Measurements from ENCODE around the gene GGTLC1.

Gene GGTLC1

DNA sequence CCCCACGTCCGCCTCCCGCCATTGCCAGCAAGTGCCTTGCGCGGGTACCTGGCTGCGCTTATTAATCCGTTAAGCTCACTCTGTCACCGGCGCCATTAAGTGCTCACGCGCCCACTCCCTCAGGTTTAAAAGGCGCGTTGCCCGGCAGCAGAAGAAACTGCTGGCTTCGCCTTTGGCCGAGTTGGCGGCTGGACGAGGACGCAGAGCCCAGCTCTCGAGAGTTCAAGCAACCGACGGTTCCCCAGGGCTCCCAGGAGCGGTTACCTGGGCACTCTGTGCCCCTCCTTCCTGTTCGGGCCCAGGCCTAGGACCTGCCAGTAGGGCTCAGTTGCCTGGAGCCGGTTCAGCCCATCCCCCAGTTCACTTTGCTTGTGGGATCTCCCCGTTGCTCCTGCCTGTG lies at the start of gene GGTLC1:
GGTLC1 (minus strand) TSS at position 219 of the 400 bp plus-strand sequence. CDS start 2,168 bp downstream, outside the sequence.
- Histone ChIP-seq H3K9me3 (ENCODE audit: insufficient read depth, low read depth, low read length) (no peaks in the 10 kb centered on the region), H3K27me3 (ENCODE audit: insufficient read depth, low read length) (no peaks in the 10 kb centered on the region), H3K4me1 (ENCODE audit: insufficient read depth, low read length) (no peaks in the 10 kb centered on the region), H3K36me3 (ENCODE audit: insufficient read depth, low read depth, low read length) (no peaks in the 10 kb centered on the region), H3K9ac (ENCODE audit: low read depth, low read length) (no peak within 1 kb of the TSS), H3K4me3 (ENCODE audit: low read length) (no peak within 1 kb of the TSS), H3K27ac (ENCODE audit: low read length) (no peak within 1 kb of the TSS)

DNA sequence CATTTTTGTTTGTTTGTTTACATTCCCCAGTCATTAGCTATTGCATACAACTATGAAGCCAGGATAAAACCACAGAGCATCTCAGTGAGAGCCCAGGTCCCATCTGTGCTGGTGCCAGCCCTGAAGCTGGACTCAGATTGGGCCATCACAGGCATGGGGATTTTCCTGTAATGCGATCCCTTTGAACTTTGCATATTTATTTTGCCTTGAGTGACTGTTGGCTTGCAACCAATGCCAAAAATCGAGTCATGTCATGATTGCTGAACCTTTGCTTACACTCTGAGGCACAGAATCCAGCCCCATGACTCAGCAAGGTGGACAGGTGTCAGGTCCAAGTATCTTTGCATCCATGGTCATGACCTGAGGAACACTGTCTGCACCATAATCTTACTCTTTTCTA lies 46.2 kb upstream of the GGTLC1 start:
- H3K27ac ChIP-seq (ENCODE audit: low read length): no peak overlapping the region

DNA sequence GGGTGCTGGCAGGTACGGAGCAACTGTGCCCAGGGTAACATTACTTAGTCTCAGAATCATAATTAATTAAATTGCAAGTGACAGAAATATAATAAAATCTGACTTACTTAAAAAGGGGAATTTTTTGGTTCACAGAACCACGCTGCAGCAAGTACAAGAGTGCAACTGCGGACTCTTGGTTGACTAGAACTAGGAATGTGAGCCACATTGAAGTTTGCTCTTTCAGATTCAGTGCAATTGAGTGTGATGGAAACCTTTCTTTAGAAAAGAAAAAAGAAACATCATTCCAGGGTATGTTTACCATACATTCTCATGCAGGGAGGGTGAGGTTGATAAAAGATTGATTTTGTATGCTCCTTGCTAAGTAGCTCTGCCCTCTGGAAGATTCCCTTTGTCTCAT lies 45.0 kb upstream of the GGTLC1 start:
- no peaks in the 10 kb centered on the region for H3K9me3 ChIP-seq (ENCODE audit: insufficient read depth, low read depth, low read length)
- H3K27ac ChIP-seq (ENCODE audit: low read length): no peak overlapping the region
- no peaks in the 10 kb centered on the region for H3K27me3 ChIP-seq (ENCODE audit: insufficient read depth, low read length)
- H3K9ac ChIP-seq (ENCODE audit: low read depth, low read length): no peak overlapping the region
- H3K4me1 ChIP-seq (ENCODE audit: insufficient read depth, low read length): no peaks in the 10 kb centered on the region
- H3K4me3 ChIP-seq (ENCODE audit: low read length): no peak overlapping the region
- H3K36me3 ChIP-seq (ENCODE audit: insufficient read depth, low read depth, low read length): no peaks in the 10 kb centered on the region

More for the DNA sequence above, 46.2 kb upstream of the GGTLC1 start:
- no peaks in the 10 kb centered on the region for H3K9me3 ChIP-seq (ENCODE audit: insufficient read depth, low read depth, low read length)
- no peaks in the 10 kb centered on the region for H3K27me3 ChIP-seq (ENCODE audit: insufficient read depth, low read length)
- no peak overlapping the region for H3K4me3 ChIP-seq (ENCODE audit: low read length)
- H3K9ac ChIP-seq (ENCODE audit: low read depth, low read length): no peak overlapping the region
- H3K4me1 ChIP-seq (ENCODE audit: insufficient read depth, low read length): no peaks in the 10 kb centered on the region
- H3K36me3 ChIP-seq (ENCODE audit: insufficient read depth, low read depth, low read length): no peaks in the 10 kb centered on the region

DNA sequence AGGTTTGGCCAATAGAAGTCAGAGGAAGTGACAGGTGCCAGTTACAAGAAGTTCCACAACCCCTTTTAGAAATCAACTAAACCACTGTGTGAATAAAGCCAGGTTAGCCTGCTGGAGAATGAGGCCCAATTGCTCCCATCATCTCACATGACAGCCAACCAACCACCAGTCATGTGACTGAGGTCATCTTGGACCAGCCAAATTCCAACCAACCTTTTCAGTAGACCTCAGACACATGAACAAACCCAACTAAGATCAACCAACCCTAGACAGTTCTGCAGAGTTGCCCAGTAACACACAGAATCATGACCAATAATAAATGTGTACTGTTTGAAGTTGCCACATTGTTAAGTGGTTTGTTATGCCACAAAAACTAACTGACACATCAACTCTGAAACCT lies 44.6 kb upstream of the GGTLC1 start:
- no peaks in the 10 kb centered on the region for H3K9me3 ChIP-seq (ENCODE audit: insufficient read depth, low read depth, low read length)
- no peak overlapping the region for H3K9ac ChIP-seq (ENCODE audit: low read depth, low read length)
- no peak overlapping the region for H3K27ac ChIP-seq (ENCODE audit: low read length)
- no peaks in the 10 kb centered on the region for H3K4me1 ChIP-seq (ENCODE audit: insufficient read depth, low read length)
- no peaks in the 10 kb centered on the region for H3K36me3 ChIP-seq (ENCODE audit: insufficient read depth, low read depth, low read length)
- H3K27me3 ChIP-seq (ENCODE audit: insufficient read depth, low read length): no peaks in the 10 kb centered on the region
- H3K4me3 ChIP-seq (ENCODE audit: low read length): no peak overlapping the region

DNA sequence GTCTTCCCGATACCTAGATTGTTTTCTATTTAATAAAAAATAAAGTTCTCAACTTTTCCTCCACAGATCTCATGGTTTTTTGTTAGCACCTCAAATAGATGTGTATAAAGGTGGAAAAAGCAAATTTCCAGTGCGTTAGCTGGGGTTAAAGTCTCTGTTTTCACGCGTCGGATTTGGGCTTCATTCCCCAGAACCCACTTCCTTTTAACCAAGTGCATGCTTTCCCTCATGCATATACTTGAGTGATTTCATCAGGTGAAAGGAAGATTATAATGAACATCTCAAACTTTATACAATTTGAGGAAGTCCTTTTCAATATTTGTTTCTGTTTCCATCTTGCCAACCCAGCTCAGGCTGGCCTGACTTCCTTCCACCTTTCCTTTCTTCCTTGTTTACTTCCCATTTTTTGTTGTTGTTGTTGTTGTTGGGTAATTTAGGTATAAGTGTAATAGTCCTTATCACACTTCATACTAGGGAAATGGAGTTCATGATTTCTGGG lies 43.9 kb upstream of the GGTLC1 start:
- H3K4me1 ChIP-seq (ENCODE audit: insufficient read depth, low read length): no peaks in the 10 kb centered on the region
- H3K27me3 ChIP-seq (ENCODE audit: insufficient read depth, low read length): no peaks in the 10 kb centered on the region
- no peaks in the 10 kb centered on the region for H3K36me3 ChIP-seq (ENCODE audit: insufficient read depth, low read depth, low read length)
- no peaks in the 10 kb centered on the region for H3K9me3 ChIP-seq (ENCODE audit: insufficient read depth, low read depth, low read length)
- H3K27ac ChIP-seq (ENCODE audit: low read length): no peak overlapping the region
- H3K4me3 ChIP-seq (ENCODE audit: low read length): no peak overlapping the region
- no peak overlapping the region for H3K9ac ChIP-seq (ENCODE audit: low read depth, low read length)

DNA sequence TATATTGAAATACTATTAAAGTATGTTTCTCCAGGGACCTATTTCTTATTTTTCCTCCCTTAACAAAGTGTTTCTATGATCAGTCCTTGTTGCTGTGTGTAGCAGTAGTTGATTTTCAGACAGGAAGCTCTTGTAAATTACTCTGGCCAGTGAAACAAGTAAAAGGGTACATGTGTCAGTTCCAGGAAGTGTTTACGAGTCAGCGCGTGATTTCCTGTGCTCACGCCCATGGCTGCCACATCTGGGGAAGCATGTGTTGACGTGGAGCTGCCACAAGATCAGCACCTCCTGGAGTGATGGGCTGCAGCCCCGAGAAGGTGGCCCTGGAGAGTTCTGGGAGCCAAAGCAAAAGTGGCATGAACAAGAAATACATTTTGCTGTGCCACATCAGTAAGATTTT lies 38.6 kb upstream of the GGTLC1 start:
- Histone ChIP-seq H3K27ac (ENCODE audit: low read length) (no peak overlapping the region), H3K4me3 (ENCODE audit: low read length) (no peak overlapping the region), H3K27me3 (ENCODE audit: insufficient read depth, low read length) (no peaks in the 10 kb centered on the region), H3K9me3 (ENCODE audit: insufficient read depth, low read depth, low read length) (no peaks in the 10 kb centered on the region), H3K4me1 (ENCODE audit: insufficient read depth, low read length) (no peaks in the 10 kb centered on the region), H3K36me3 (ENCODE audit: insufficient read depth, low read depth, low read length) (no peaks in the 10 kb centered on the region), H3K9ac (ENCODE audit: low read depth, low read length) (no peak overlapping the region)

DNA sequence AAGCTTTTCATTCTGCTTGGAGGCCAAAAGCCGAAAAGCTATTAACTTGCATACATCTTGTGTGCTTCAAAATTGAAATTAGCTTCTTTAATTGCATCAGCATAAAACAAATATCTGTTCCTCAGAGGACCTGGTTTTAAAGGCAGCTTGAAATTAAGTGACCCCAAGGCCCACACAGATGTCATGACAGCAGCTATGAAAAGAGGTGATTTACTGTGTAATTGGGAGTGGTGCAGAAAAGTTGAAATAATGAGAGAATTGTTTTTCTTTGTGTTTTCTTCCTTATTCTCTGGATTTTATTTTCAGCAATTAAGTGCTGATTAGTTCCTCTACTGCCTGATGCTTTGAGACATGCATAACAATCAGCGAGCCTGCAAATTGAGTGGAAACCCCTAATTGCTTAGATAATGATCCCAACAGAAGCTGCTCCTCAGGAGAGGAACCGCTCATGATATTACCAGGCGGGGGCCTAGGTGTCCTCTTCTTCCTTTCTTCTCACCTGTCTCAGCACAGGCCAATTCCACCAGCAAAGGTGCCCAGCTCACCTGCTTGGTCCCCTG lies 34.1 kb upstream of the GGTLC1 start:
- H3K4me1 ChIP-seq (ENCODE audit: insufficient read depth, low read length): no peaks in the 10 kb centered on the region
- H3K27me3 ChIP-seq (ENCODE audit: insufficient read depth, low read length): peaks cover 3% of the 10 kb centered on the region; the same call in 1 of the 2 replicates
- no peak overlapping the region for H3K4me3 ChIP-seq (ENCODE audit: low read length)
- H3K27ac ChIP-seq (ENCODE audit: low read length): no peak overlapping the region
- H3K36me3 ChIP-seq (ENCODE audit: insufficient read depth, low read depth, low read length): no peaks in the 10 kb centered on the region
- no peaks in the 10 kb centered on the region for H3K9me3 ChIP-seq (ENCODE audit: insufficient read depth, low read depth, low read length)
- no peak overlapping the region for H3K9ac ChIP-seq (ENCODE audit: low read depth, low read length)

DNA sequence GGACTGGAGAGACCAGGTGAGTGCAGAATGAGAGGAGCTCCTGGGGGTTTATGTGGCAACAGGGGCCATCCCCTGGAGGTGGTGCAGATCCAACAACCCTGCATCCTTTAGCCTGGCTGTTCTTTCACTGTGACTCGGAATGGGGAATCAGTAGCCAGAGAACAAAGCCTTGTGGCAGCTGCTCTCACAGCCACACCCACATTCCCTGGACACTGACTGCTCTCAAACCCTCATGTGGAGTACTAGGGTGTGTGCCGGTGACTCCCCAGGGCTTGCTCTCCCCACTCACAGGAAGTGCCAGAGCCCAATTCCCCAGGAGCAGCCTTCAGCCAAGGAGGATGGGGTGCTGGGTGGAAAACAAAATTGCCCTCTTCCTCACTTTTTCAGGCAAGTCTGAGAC lies 30.2 kb upstream of the GGTLC1 start:
- no peaks in the 10 kb centered on the region for H3K36me3 ChIP-seq (ENCODE audit: insufficient read depth, low read depth, low read length)
- H3K9me3 ChIP-seq (ENCODE audit: insufficient read depth, low read depth, low read length): no peaks in the 10 kb centered on the region
- no peak overlapping the region for H3K9ac ChIP-seq (ENCODE audit: low read depth, low read length)
- no peaks in the 10 kb centered on the region for H3K4me1 ChIP-seq (ENCODE audit: insufficient read depth, low read length)
- H3K27me3 ChIP-seq (ENCODE audit: insufficient read depth, low read length): peaks cover 4% of the 10 kb centered on the region; the same call in 1 of the 2 replicates
- no peak overlapping the region for H3K27ac ChIP-seq (ENCODE audit: low read length)
- H3K4me3 ChIP-seq (ENCODE audit: low read length): no peak overlapping the region

DNA sequence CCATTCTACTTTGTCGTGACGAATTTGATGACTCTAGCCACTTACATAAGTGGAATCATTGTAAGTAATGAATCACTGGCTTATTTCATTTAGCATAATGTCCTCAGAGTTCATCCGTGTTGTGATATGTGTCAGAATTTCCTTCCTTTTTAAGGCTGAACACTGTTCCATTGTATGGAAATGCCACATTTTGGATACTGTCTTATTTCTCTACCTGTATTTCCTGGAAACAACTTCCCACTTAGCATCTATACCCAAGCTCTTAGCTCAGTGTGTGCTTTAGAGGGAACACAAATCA lies 28.8 kb upstream of the GGTLC1 start:
- Histone ChIP-seq H3K27ac (ENCODE audit: low read length) (no peak overlapping the region), H3K9ac (ENCODE audit: low read depth, low read length) (no peak overlapping the region), H3K4me1 (ENCODE audit: insufficient read depth, low read length) (no peaks in the 10 kb centered on the region), H3K36me3 (ENCODE audit: insufficient read depth, low read depth, low read length) (no peaks in the 10 kb centered on the region), H3K9me3 (ENCODE audit: insufficient read depth, low read depth, low read length) (no peaks in the 10 kb centered on the region), H3K4me3 (ENCODE audit: low read length) (no peak overlapping the region), H3K27me3 (ENCODE audit: insufficient read depth, low read length) (peaks cover 4% of the 10 kb centered on the region; the same call in 1 of the 2 replicates)

DNA sequence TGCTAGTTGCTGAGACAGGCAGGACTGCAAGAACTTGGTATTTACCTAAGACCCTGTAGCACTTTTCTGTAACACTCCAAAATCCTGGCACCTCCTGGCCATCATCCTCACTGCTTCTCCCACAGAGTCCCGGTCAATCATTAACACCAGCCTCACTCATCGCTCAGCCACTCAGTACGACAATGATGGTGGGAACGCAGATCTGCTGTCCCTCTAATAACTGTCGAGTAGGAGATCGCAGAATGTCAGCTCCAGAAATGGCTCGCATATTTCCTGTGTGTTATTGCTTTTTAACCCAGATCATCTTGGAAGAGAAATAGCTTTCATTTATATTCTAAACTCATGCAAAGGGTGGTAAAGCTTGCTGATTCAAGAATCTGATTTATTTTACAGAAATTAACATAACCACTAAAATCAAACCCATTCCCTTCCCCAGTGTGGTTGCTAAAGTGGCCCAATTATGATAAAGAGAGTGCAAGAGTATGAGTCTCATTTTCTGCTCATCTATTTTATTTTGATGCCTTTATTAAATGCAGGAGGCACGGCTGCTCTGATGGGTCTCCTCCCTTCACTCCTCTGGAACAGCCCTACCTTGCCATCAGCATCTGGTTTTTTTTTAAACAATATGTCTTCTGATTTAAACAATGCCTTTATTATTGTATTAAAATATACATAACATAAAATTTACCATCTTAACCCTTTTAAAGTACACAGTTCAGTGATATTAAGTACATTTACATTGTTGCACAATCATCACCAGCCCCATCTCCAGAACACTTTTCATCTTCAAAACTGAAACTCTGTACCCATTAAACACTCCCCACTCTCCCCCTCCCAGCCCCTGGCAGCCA lies 28.3 kb upstream of the GGTLC1 start:
- no peak overlapping the region for H3K4me3 ChIP-seq (ENCODE audit: low read length)
- no peaks in the 10 kb centered on the region for H3K9me3 ChIP-seq (ENCODE audit: insufficient read depth, low read depth, low read length)
- H3K27me3 ChIP-seq (ENCODE audit: insufficient read depth, low read length): peaks cover 4% of the 10 kb centered on the region; the same call in 1 of the 2 replicates
- no peaks in the 10 kb centered on the region for H3K4me1 ChIP-seq (ENCODE audit: insufficient read depth, low read length)
- H3K36me3 ChIP-seq (ENCODE audit: insufficient read depth, low read depth, low read length): no peaks in the 10 kb centered on the region
- no peak overlapping the region for H3K9ac ChIP-seq (ENCODE audit: low read depth, low read length)
- H3K27ac ChIP-seq (ENCODE audit: low read length): no peak overlapping the region

DNA sequence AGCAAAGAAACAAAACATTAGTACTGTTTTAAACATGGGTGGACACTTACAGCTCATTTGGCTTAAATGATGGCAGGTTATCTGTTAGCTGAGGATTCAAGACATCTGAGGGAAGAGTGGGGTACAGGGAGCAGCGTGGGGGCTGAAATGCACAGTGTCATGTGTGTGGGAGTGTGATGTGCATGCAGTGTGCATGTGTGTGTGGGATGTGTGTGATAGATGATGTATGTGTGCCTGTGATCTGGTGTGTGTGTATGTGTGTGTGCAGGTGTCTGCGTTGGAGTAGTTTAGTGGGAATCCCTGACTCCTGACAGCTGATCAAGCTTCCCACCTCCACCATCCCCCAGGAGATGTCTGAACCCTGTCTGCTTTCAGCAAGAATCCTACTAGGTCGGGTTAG lies 25.4 kb upstream of the GGTLC1 start:
- no peaks in the 10 kb centered on the region for H3K9me3 ChIP-seq (ENCODE audit: insufficient read depth, low read depth, low read length)
- no peak overlapping the region for H3K9ac ChIP-seq (ENCODE audit: low read depth, low read length)
- H3K4me1 ChIP-seq (ENCODE audit: insufficient read depth, low read length): no peaks in the 10 kb centered on the region
- H3K27me3 ChIP-seq (ENCODE audit: insufficient read depth, low read length): peaks cover 4% of the 10 kb centered on the region; the same call in 1 of the 2 replicates
- H3K4me3 ChIP-seq (ENCODE audit: low read length): no peak overlapping the region
- H3K27ac ChIP-seq (ENCODE audit: low read length): no peak overlapping the region
- no peaks in the 10 kb centered on the region for H3K36me3 ChIP-seq (ENCODE audit: insufficient read depth, low read depth, low read length)

DNA sequence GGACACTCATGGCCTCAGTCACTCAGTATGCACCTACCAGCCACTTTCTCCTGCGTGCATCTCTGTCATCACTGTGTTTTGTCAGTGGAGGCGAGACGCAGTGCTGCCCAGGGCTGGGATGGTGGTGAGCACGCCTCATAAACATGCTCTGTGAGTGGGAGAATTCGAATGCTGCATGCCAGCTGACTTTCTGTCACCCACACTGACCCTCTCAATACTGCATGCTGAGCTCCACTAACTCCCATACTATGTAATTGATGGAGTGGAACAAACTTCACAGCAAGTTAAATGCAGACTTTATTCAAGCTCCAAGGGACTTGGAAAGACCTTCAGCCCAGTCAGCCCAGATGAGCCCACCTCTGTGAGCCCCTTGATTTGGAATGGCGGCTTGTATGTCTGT lies 22.7 kb upstream of the GGTLC1 start:
- Histone ChIP-seq H3K9me3 (ENCODE audit: insufficient read depth, low read depth, low read length) (no peaks in the 10 kb centered on the region), H3K4me1 (ENCODE audit: insufficient read depth, low read length) (no peaks in the 10 kb centered on the region), H3K27ac (ENCODE audit: low read length) (no peak overlapping the region), H3K27me3 (ENCODE audit: insufficient read depth, low read length) (no peaks in the 10 kb centered on the region), H3K9ac (ENCODE audit: low read depth, low read length) (no peak overlapping the region), H3K4me3 (ENCODE audit: low read length) (no peak overlapping the region), H3K36me3 (ENCODE audit: insufficient read depth, low read depth, low read length) (no peaks in the 10 kb centered on the region)
